ENCODE data around the gene WWC1.

The WWC1 gene

DNA sequence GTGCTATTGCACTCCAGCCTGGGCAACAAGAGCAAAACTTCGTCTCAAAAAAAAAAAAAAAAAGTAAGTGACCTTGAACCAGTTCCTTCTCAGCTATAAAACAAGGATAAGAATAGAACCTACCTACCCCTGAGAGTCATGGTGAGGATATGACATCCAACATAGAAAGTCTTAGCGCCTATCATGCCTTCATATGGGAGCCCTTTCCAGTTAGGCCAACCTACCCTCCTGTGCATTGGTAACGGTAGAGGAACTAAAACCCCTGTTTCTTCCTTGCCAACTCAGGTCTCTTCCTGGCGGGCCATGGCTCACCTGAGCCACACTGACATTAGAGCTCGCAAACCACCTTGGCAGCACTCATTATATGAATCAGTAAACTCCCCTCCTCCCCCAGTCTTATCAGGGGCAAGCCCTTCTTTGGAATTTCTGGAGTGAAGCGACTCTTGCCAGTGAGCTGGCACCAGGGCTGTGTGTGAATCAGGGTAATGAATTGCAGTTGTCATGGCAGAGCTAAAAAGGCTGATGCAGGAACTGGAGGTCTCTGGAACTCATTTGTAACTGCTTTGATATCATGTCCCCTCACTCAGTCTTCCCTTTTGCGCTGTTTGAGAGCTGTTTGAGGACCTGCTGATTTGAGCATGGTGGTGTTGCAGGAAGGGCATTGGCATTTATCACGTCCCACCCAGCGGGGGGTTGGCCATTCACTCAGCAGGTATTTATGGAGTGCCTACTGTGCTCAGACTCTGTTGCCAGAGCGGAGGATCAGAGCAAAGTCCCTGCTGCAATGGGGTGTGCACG lies 10.3 kb downstream of the WWC1 start:
- DNase-seq: no peak
- Histone ChIP-seq H3K27me3 (replicated peaks) (no peaks in the 10 kb centered on the region), H3K4me3 (ENCODE audit: low read depth, low read length) (no peak overlapping the region), H3K36me3 (replicated peaks) (no peaks in the 10 kb centered on the region), H3K27ac (no peak overlapping the region)
- in situ Hi-C loops (cut with HindIII; ENCODE audit: low pct_ligation_motif_present, low sequenced_read_pairs): no loop called here
- TF ChIP-seq CTCF (IDR thresholded peaks at IDR 0.05; ENCODE audit: low read depth, low read length, missing control alignments): no peak

- DNase-seq: no peak
- H3K27ac ChIP-seq: no peak overlapping the region
- in situ Hi-C loops (cut with HindIII; ENCODE audit: low pct_ligation_motif_present, low sequenced_read_pairs): no loop called here
These were observed 11.3 kb downstream of the WWC1 start for GRCh38 chr5:168302785-168303184.

GRCh38 chr5:168303393-168304025 lies 12.1 kb downstream of the WWC1 start:
- in situ Hi-C loops (cut with HindIII; ENCODE audit: low pct_ligation_motif_present, low sequenced_read_pairs): no loop called here
- Histone ChIP-seq H3K36me3 (replicated peaks) (no peaks in the 10 kb centered on the region), H3K27ac (no peak overlapping the region), H3K27me3 (replicated peaks) (no peaks in the 10 kb centered on the region), H3K4me3 (ENCODE audit: low read depth, low read length) (no peak overlapping the region)
- no peak for DNase-seq
- no peak for TF ChIP-seq CTCF (IDR thresholded peaks at IDR 0.05; ENCODE audit: low read depth, low read length, missing control alignments)

More at GRCh38 chr5:168302785-168303184, 11.3 kb downstream of the WWC1 start:
- no peaks in the 10 kb centered on the region for H3K36me3 ChIP-seq (replicated peaks)
- no peaks in the 10 kb centered on the region for H3K27me3 ChIP-seq (replicated peaks)
- no peak overlapping the region for H3K4me3 ChIP-seq (ENCODE audit: low read depth, low read length)
- TF ChIP-seq CTCF (IDR thresholded peaks at IDR 0.05; ENCODE audit: low read depth, low read length, missing control alignments): no peak

DNA sequence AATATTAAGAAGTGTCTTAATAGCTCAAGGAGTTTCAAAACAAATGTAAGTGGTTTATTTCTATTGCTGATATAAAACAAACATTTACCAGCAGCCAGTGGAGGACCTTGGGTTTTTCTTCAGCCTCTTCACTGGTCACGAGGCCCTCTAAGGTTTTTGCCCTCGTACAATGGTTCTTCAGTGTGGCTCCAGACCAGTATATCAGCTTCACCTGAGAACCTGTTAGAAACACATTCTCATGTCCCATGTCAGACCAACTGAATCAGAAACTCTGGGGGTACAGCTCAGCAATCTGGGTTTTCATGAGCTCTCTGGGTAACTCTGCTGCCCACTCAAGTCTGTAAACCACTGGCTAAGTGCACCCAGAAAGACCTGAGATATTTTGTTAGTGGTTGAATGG lies 12.9 kb downstream of the WWC1 start:
- Histone ChIP-seq H3K27ac (no peak overlapping the region), H3K4me3 (ENCODE audit: low read depth, low read length) (no peak overlapping the region), H3K36me3 (replicated peaks) (no peaks in the 10 kb centered on the region), H3K27me3 (replicated peaks) (no peaks in the 10 kb centered on the region)
- no peak for DNase-seq
- in situ Hi-C loops (cut with HindIII; ENCODE audit: low pct_ligation_motif_present, low sequenced_read_pairs): no loop called here
- no peak for TF ChIP-seq CTCF (IDR thresholded peaks at IDR 0.05; ENCODE audit: low read depth, low read length, missing control alignments)

GRCh38 chr5:168305281-168305680 lies 13.8 kb downstream of the WWC1 start:
- TF ChIP-seq CTCF (IDR thresholded peaks at IDR 0.05; ENCODE audit: low read depth, low read length, missing control alignments): no peak
- in situ Hi-C loops (cut with HindIII; ENCODE audit: low pct_ligation_motif_present, low sequenced_read_pairs): no loop called here
- DNase-seq: no peak
- no peaks in the 10 kb centered on the region for H3K27me3 ChIP-seq (replicated peaks)
- no peak overlapping the region for H3K4me3 ChIP-seq (ENCODE audit: low read depth, low read length)
- H3K27ac ChIP-seq: no peak overlapping the region
- H3K36me3 ChIP-seq (replicated peaks): no peaks in the 10 kb centered on the region

Measured in brain microvascular endothelial cell (primary cell).